NCI-H187 (cell line): ENCODE data around the gene IP6K3.

Source experiments
- DNase-seq, 2 experiments: peaks; one replicate each; lab custom pipeline; 2025; lab: John Stamatoyannopoulos, UW

IP6K3 gene, protein sequence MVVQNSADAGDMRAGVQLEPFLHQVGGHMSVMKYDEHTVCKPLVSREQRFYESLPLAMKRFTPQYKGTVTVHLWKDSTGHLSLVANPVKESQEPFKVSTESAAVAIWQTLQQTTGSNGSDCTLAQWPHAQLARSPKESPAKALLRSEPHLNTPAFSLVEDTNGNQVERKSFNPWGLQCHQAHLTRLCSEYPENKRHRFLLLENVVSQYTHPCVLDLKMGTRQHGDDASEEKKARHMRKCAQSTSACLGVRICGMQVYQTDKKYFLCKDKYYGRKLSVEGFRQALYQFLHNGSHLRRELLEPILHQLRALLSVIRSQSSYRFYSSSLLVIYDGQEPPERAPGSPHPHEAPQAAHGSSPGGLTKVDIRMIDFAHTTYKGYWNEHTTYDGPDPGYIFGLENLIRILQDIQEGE

DNA sequence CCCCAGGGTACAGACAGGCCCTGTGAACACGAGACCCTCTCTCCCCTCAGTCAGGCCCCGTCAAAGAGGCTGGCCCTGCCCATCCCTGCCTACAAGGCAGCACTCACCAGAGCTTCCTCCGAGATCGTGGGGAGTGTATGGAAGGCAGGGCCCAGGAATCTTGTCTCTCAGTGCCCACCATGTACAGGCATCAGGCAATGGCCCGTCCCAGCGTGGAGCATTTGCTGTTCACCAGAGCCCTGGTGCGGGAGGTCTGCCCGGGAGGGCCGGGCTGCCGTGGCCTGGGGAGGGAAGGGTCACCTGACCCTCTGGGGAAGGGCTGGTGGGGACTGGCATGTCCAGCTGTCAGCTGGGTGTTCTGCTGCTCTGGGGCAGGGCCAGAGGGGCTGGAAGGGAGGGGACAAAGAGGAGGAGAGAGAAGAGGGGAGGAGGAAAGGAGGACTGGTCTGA, at the start of gene IP6K3:
TSS of gene IP6K3 (minus strand) at position 255 of the 450 bp plus-strand sequence. CDS start 11,429 bp downstream, outside the sequence.
- no peak for DNase-seq

DNA sequence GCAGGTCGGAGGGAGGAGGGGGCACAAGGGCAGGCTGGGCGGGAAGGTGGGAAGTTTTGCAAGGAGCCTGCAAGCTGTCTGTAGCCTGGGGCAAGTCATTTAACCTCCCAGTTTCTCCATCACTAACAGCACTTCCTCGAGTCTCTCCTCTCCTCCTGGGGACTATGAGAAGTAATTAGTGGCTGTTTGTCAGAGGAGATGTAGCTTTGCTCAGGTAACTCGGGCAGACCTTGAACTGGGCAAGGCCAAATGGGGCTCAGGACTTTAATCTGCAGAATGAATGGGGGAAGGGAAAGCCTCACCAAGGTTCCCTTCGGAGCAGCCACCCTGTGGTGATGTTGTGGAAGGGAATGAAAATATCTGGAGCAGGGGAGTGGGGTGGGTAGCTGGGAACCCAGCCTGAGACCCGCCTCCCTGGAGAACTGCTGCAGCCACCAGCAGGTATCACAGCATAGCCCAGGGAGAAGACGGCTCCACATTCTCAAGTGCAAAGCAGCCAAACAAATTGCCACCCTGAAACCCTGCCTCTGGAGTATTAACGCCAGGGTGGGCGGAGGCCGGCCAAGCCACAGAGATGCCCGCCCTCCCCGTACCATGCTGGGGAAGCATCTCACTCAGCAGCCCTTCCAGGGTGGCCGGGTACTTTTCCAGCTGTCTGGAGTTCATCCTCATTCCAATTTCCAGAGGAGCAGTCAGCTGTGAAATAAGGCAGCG, 48.4 kb upstream of the IP6K3 start:
- DNase-seq = no peak

DNA sequence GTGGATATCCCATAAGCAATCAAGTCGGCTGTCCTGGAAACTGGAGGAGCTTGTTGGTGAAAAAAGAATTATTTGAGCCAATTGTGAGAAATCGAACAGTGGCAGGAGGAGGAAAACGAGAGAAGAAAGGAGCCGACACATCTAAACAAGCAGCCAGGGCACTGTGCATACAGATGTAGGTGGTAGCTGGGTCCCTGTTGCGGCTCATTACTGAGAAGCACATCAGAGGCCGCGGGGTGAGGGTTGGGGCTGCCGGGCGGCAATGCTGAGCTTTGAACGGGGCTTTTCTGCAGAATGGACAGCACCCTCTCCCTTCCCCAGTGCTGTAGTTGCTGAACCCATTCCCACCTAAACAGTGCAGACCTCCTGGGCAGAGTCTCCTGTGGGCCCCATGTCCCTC, 46.3 kb upstream of the IP6K3 start:
- DNase-seq = no peak

DNA sequence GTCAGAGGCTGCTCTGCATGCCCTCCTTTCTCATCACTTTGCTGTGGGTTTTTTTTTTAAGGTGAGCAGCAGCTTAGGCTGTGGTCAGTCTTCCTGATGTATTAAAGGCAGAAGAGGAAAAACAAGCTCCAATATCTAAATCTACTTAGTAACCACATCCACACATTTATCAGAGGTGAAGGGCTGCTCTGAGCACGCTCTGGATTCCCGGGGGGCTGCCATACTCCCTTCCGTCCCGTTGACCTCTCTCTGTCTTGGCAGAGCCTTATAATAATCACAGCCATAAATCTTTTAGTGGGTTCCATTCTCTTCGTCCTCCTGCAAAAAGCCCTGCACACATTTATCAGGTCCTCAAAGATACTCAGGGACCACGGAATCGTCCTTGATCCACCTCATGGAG, 44.9 kb upstream of the IP6K3 start:
- DNase-seq = no peak

DNA sequence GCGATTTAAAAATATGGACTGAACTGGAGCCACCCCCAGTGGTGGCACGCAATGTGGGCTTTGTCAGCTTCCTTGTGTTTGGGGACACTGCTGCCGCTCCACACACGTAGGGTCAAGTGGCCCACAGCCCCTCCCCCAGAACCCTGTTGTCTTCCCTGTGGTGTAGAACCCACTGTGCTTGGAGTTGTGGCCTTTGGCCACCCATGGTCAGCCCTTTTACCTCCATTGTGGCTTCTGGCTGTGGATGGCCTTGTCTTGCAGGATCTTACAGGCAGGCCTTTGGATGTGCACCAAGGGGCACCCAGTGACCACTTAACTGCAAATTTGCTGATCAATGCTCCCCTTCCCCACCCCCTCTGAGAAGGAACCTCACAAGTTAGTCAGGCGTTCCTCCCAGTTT, 44.2 kb upstream of the IP6K3 start:
- DNase-seq = no peak

DNA sequence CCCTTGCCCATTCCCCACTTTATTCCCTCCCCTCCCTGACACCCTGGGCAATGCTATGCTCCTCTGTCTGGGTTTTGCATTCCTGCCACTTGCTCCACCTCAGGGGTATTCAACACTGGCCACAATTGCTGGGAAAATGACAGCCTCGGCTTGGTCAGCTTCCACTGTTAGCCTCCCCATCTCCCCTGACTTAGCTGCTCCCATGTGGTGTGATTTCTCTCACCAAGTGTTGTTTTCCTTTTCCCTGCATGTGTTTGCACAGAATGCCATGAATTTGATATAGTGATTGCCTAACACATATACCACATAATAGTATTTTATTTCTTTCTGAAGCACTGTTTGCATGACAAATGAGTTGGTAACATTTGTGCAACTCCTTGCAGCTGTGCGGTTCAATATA, 43.7 kb upstream of the IP6K3 start:
- DNase-seq = no peak

DNA sequence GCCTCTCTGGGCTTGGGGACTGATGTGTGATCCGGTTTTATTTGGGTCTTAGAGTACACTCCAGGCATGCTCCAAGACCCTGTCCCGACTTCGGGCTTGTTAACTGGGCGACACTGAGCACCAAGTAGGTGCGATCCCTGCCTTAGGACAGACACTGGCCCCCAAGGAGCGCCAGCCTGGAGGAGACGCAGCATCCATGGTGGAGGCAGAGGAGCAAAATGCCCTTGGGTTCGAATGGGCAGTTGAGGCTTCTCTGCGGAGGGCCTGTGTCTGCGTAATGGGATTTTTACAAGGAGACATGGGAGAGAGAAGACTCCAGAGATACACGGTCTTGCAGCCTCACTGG, 42.8 kb upstream of the IP6K3 start:
- no peak for DNase-seq

DNA sequence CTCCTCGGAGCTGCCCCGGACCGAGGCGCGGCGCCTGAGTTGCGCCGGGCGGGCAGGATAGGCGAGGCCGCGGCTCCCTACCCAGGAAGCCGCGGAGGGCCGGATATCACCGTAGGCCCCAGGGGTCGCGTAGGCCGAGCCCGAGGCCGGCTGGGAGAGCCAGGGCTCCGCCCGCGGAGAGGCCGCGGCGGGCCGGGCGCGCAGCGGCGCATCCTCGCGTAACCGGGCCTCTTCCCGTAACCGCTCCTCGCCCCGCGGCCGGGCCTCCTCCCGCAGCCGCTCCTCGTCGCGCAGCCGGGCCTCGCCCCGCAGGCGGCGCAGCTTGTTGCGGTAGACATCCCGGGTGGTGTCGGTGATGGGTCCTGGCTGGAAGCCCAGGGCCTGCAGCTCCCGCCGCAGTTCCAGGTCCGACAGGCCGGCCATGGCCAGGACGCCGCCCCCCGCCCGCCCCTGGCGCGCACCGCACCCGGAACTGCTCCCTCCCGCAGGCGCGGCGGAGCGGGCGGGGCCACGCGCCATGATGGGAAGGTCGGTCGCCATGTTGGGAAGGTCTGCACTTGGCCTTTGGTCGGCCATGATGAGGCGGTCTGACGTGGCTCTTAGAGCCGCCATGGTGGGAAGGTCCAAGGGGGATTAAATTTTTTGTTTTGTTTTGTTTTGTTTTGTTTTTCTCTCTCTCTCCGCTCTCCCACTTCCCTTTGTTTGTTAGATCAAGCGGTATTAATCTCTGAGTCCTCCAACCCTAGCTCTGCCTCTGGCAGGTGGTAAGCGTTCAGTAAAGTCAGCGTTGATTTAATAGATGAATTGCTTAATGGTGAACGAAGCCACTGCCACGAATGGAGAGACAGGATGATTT, 42.2 kb upstream of the IP6K3 start, which contains the start of gene LEMD2:
TSS of gene LEMD2 (minus strand) at position 437 of the 856 bp plus-strand sequence. CDS start at position 423, 14 bp downstream.
- DNase-seq = peak; percentile 79 to 85

DNA sequence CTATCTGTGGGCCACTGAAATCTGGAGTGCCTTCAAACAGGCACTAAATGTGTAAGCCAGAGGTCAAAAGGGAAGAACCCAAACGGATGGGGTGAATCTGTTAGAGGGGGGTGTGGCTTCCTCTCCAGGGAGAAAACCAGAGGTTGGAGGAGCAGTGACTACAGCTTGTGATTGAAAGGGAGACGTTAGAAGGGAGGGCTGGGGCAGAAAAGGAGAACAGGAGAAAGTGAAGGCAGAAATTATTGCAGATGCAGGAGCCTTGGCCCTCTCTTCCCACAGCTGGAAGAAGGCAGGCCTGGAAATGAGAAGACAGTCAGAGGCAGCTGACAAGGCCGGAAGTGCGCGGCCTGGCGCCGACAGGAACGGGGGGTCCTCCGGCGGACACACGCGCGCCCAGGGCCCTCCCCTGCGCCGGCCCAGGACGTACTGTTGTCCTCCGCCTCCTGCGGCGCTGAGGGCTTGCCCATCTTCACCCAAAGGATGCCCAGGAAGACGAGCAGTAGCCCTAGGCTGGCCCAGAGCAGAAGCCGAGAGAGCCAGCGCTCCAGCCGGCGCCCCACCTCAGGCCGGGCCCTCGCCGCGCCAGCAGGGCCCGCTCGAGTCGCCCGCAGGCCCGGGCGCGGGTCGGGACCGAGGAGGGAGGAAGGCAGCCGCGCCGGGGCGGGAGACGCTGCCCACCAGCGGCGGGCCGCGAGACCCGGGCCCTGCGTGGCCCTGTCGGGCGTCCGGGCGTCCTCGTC, 41.4 kb upstream of the IP6K3 start:
- DNase-seq = no peak

DNA sequence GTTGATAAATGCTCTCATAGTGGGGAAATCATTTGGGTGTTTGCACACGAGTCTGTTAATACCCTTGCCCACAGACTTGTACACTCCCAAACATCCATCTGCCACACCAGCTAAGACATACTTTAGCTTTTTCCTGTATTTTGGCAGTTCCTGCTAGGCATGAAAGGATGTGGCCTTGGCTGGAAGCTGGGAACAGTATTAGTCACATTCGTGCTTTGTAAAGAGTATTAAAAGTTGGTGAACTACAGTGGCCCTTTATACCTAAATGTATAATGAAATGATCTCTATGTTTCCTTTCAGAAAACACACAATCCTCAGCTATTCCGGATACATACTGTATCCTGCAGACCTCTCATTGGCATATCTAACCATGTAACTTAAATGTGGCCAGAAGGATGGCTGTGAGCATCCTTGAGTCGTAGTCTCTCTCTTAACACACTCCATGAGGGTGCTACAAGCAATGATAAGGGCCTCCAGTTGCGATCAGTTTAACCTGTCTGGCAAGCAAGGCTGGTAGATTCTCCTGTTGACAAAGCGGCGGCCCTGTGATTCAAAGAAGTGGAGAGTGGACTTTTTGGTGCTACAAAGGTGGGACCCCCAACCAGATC, 40.7 kb upstream of the IP6K3 start:
- no peak for DNase-seq

DNA sequence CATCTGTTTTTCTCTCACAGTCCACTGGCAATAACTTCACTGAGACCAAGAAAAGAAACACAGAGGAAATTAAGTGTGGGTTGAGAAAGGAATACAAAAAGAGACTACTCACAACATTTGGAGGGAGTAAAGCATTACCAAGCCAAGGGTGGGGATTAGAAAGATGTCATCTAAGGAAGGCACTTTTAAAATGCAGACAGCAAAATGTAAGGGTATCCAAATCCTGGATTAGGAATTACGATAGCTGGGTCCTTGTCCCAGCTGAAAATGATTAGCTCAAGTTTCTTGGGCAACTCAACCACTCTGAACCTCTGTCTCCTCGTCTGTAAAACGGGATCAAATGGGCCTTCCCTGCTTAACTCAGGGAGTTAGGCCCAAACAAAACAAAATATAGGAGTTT, 40.0 kb upstream of the IP6K3 start:
- no peak for DNase-seq

DNA sequence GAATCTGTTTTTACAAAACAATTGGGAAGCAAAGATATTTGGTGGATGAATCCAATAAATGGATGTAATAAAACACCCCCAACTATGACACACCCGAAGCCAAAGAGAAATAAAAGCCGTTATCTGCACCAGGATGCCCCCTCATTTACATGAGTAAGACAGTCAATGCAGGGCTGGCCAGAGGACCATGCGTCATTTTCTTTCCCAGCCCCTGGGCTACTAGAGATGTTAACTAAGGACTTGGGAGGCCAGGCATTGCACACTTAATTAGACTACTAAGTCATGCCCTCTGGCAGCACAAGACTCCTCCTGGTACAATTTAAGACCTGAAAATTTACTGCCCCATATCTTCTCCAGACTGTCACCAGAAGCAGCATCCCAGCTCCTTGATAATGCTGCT, 39.1 kb upstream of the IP6K3 start:
- DNase-seq = no peak

DNA sequence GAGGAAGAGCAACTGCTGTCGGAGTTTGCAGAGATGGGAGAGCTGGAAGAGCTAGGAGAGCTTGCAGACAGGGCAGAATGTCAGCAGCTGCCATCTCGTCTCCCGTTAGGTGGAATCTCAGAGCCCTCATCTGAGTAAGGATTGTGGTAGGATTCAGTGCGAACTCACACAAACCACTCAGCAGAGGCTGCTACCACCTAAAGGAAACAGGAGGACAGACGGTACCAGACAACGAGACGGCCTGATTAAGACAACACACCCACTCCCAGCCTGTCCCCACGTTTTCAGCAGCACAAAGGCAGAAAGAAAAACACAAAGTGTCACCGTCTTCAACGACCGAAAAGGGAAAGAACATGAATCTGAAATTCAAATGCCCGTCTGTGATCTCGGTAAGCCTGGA, 38.1 kb upstream of the IP6K3 start:
- no peak for DNase-seq

DNA sequence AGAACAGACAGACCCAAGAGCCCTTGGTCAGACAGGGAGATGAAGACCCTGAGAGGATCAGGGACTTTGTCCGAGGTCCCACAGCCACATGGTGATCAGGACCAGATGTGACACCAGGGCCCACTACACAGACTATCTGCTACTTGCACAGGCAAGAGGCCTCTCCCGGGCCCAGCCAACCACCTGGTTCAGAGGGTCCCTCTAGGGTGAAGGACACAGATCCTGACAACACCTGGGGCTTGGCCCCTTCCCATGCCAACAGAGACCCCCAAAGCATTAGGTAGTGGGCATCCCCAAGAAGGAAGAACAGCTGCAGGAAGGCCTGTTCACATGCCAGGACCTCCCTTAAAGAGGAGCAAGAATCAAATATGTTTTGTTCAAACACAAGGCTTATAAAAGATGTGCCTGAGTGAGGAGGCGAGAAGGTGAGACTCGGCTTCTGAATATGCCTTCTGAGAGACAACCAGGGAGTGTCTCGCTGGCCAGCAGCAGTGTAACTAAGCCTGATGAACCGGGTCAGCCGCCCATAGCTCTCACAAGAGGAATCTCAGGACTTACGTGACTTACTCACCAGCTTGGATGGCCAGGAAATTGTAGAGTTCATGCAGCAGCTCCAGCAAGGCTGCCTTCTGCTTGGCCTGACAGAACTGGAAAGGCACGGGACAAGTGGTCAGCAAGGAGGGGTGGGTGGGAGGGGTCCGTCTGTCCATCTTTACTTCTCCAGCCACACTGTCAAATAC, 37.2 kb upstream of the IP6K3 start:
- DNase-seq = no peak

DNA sequence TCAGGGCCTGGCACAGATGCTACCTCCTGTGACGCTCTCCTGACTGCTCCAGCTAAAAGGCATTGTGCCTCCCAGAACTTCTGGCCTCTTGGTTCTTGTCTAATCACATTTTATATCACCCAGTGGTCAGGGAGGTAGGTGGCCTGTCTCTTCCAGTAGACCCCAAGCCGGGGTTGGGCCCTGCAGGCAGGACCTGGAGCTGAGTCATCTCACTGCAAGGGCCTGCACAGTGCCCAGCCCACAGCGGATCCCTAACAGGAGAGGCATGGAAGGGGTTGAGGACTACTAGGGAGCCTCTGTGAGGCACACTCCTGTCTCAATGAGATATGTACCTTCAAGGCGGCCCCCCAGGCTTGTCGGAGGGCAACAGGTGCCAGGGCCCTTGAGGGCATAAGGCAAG, 35.9 kb upstream of the IP6K3 start:
- DNase-seq = no peak

DNA sequence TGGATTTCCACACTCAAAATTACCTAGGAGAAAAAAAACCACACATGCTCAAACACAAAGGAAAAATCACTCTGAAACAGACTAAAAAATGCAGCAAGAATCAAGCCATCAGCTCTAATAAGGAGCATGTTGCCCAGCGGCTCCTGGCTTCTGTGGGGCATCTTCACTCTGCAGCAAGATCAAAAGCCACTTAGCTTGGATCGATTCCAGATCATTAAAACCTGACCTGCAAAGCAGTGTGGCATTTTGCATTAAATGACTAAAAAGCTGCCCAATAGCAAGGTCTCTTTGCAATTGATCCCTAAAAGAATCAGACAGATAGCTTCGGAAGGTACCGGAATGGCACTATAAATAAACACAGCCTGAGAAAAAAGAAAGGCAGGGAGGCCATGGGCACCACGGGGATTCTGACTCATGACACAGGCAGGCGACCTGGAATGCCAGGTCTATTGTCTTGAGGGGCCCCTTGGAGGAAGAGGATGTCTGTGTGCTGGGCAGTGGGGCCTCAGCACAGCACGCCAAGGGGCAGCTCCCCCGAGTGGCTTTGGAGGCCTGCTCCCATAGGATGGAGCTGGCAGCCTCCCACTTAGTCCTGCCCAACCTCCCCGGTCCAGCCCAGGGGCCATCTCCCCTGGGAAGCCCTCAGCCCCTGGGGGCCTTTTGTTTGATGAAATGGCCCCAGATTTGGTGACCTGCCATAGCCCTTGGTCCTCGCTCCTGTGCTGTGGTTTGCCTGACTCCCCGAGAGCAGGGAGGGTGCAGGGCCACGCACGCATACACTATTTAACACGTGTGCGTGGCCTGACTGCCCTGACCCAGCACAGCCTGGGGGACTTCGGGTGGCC, 34.6 kb upstream of the IP6K3 start:
- no peak for DNase-seq

DNA sequence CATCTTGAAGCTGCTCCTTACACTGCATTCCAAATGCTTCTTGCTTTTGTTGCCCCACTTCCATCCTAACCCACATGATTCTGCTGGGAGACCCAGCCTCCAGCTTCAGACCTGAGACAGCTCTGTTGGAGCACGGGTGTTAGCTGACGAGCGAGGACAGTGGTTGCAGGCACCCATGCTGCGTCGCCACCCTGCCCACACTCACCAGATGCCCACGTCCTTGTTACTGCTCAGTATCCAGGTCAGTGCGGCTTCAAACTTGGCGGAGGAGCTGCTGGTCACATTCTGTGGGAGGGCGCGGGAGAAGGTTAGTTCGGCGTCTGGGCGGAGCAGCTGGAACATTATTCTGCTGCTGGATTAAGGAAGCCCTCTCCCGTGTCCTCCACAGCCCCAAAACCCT, 33.2 kb upstream of the IP6K3 start:
- no peak for DNase-seq

DNA sequence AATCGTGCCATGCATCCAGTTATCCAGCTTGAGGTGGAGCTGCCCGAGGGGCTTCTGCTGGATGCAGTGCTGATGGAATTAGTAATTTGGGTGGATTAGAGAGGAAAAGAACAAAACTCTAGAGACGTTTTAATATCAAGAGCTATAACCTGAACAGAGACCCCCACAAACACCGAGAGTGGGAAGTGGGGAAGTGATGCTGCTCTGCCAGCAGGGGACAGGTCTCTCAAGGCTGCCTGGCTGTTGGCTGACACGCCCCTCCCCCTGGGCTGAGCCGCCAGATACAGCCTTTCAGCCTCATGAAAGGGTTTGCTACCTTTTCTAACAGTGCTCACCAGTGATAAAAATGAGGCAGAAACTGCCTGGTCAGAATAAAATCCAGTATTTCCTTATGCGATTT, 32.6 kb upstream of the IP6K3 start:
- no peak for DNase-seq

DNA sequence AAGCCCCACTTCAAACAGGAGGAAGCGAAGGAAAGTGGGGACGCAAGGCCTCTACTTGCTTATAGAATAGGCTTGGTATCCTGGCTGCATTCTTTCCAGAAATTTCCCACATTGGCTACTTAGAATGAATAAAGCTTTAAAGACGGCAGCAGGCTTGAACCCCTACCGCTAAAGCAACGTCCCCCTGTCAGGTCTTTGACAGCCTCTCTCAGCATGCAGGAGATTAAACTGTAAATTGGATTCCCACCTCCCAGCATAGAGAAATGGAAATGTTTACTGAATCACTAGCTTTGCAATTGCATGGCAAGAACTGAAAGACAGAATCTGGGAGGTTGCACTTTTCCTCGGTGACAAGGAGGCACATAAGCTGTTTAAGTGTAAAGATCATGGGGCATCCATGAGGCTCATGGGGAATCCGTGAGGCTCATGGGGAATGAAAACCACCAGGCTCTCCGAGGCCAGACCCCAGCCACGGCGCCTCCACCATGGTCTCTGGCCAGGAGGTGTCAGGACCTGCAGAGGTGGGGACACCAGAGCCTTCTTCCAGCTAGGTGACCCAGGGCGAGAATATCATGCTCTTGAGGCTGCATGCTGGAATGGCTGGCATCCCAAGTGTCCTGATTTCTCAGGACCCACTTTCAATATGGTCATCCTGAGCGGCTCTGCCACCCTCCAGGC, 31.9 kb upstream of the IP6K3 start:
- DNase-seq = no peak
